Activated B cell treated with CpG ODN at 0.5 μM for 24 hours (primary cell): ENCODE measurements around the gene MRE11. TPM values are rescaled to one million over a fixed set of nuclear protein-coding genes. Genes with fewer than 3 reads are reported as not detected.

Experiments
- ATAC-seq: fragments of 200-7000 bp; cut with Tn5 transposase; one replicate; pipeline ENCODE4 v1.10.0; 2021; ENCODE audit warnings: low read depth, mild to moderate bottlenecking, moderate library complexity
- CTCF ChIA-PET: fragments of 350-600 bp; sonication (Branson Sonifier 250); formaldehyde crosslinking; loops from one replicate; lab custom pipeline; 2021; ENCODE audit warnings: antibody characterized with exemption; lab: Charles Lee
- POLR2A ChIA-PET: fragments of 350-600 bp; sonication (Branson Sonifier 250); formaldehyde crosslinking; loops from one replicate; lab custom pipeline; 2021; ENCODE audit warnings: antibody characterized with exemption; lab: Charles Lee
- DNase-seq: peaks from one replicate; pipeline ENCODE4 v3.0.0; 2022
- H3K27ac Mint-ChIP-seq: one replicate; pipeline ENCODE4 v1.8.0; 2020; ENCODE audit warnings: mixed read lengths
- H3K27me3 Mint-ChIP-seq: one replicate; pipeline ENCODE4 v1.8.0; 2021; ENCODE audit warnings: mixed read lengths
- H3K36me3 Mint-ChIP-seq: one replicate; pipeline ENCODE4 v1.8.0; 2021; ENCODE audit warnings: low read depth, mixed read lengths
- H3K4me1 Mint-ChIP-seq: one replicate; pipeline ENCODE4 v1.8.0; 2021; ENCODE audit warnings: mixed read lengths
- H3K4me3 Mint-ChIP-seq: one replicate; pipeline ENCODE4 v1.8.0; 2020; ENCODE audit warnings: mild to moderate bottlenecking, mixed read lengths
- H3K9me3 Mint-ChIP-seq: one replicate; pipeline ENCODE4 v1.8.0; 2020; ENCODE audit warnings: mixed read lengths
- CTCF ChIP-seq: fragments of 200-600 bp; IDR thresholded peaks from one replicate; pipeline ENCODE4 v1.8.0; 2022; ENCODE audit warnings: antibody characterized with exemption, mild to moderate bottlenecking
- intact Hi-C: fragments of 100-400 bp; cut with micrococcal nuclease; formaldehyde crosslinking; loops from one replicate; pipeline ENCODE4 v1.15.1; 2024
- total RNA-seq: library from RNA; stranded (reverse); gene quantifications from 2 replicates; pipeline ENCODE4 v1.2.3, GENCODE V29; 2022

Gene MRE11
- total RNA-seq, 1 donor from 2014 or later, result 40.1 TPM

GRCh38 chr11:94449437-94449836, 44.2 kb downstream of the MRE11 start:
- Mint-ChIP-seq H3K27ac (no peak overlapping the region), H3K9me3 (peaks cover 9% of the 10 kb centered on the region), H3K4me3 (no peak overlapping the region), H3K27me3 (no peaks in the 10 kb centered on the region), H3K36me3 (peaks cover 47% of the 10 kb centered on the region), H3K4me1 (no peaks in the 10 kb centered on the region)
- ATAC-seq (no peak), DNase-seq (no peak)
- intact Hi-C loops, result no loop called here
- TF ChIP-seq CTCF, result no peak
- ChIA-PET POLR2A (no interaction called here), CTCF (no interaction called here)

GRCh38 chr11:94449029-94449428, 44.6 kb downstream of the MRE11 start:
- Mint-ChIP-seq H3K27ac (no peak overlapping the region), H3K36me3 (peaks cover 51% of the 10 kb centered on the region), H3K4me1 (no peaks in the 10 kb centered on the region), H3K27me3 (no peaks in the 10 kb centered on the region), H3K9me3 (peaks cover 9% of the 10 kb centered on the region), H3K4me3 (no peak overlapping the region)
- DNase-seq, result no peak
- POLR2A ChIA-PET, result no interaction called here
- ATAC-seq, result no peak
- intact Hi-C loops, result no loop called here
- CTCF ChIA-PET, result no interaction called here
- no peak for TF ChIP-seq CTCF

GRCh38 chr11:94447149-94447548, 46.5 kb downstream of the MRE11 start:
- ATAC-seq, result no peak
- CTCF ChIA-PET, result no interaction called here
- TF ChIP-seq CTCF, result no peak
- DNase-seq, result no peak
- Mint-ChIP-seq H3K9me3 (no peaks in the 10 kb centered on the region), H3K27me3 (no peaks in the 10 kb centered on the region), H3K27ac (no peak overlapping the region), H3K4me3 (no peak overlapping the region), H3K4me1 (no peaks in the 10 kb centered on the region), H3K36me3 (peaks cover 56% of the 10 kb centered on the region)
- POLR2A ChIA-PET, result no interaction called here
- intact Hi-C loops, result no loop called here

- Mint-ChIP-seq H3K27ac (no peak overlapping the region), H3K4me1 (no peaks in the 10 kb centered on the region), H3K9me3 (no peaks in the 10 kb centered on the region), H3K4me3 (no peak overlapping the region), H3K36me3 (peaks cover 68% of the 10 kb centered on the region), H3K27me3 (no peaks in the 10 kb centered on the region)
- ATAC-seq, result no peak
- TF ChIP-seq CTCF, result no peak
- CTCF ChIA-PET, result no interaction called here
- no peak for DNase-seq
- POLR2A ChIA-PET, result no interaction called here
- intact Hi-C loops, result no loop called here
These were observed 48.0 kb downstream of the MRE11 start for GRCh38 chr11:94445641-94446040.

GRCh38 chr11:94433049-94433448, 60.6 kb downstream of the MRE11 start:
- TF ChIP-seq CTCF, result no peak
- Mint-ChIP-seq H3K27ac (no peak overlapping the region), H3K36me3 (peaks cover 71% of the 10 kb centered on the region), H3K4me1 (no peaks in the 10 kb centered on the region), H3K9me3 (peaks cover 2% of the 10 kb centered on the region), H3K27me3 (no peaks in the 10 kb centered on the region), H3K4me3 (no peak overlapping the region)
- DNase-seq, result no peak
- ChIA-PET POLR2A (no interaction called here), CTCF (no interaction called here)
- ATAC-seq, result no peak
- intact Hi-C loops, result no loop called here
